Calu3 (cell line): ENCODE measurements around the gene SPON2. TPM values are rescaled to one million over a fixed set of nuclear protein-coding genes. Genes with fewer than 3 reads are reported as not detected.

Experiments
- BruUV-seq: library from RNA; stranded (reverse); fragments of 400-500 nt; replicated peaks from 2 replicates; lab custom pipeline; 2021; lab: Mats Ljungman, UMichigan
- CTCF ChIA-PET: fragments of 300-600 bp; sonication (Branson Sonifier 250); formaldehyde crosslinking; loops from one replicate; lab custom pipeline; 2022; ENCODE audit warnings: antibody characterized with exemption; lab: Charles Lee
- DNase-seq: peaks from one replicate; pipeline ENCODE4 v3.0.0; 2022
- H3K27ac Mint-ChIP-seq: one replicate; pipeline ENCODE4 v1.8.0; 2022; ENCODE audit warnings: mixed read lengths; ENCODE audit not compliant: unreplicated experiment
- H3K27me3 Mint-ChIP-seq: one replicate; pipeline ENCODE4 v1.8.0; 2022; ENCODE audit warnings: mixed read lengths; ENCODE audit not compliant: unreplicated experiment
- H3K36me3 Mint-ChIP-seq: one replicate; pipeline ENCODE4 v1.8.0; 2022; ENCODE audit warnings: mild to moderate bottlenecking, moderate library complexity, mixed read lengths; ENCODE audit not compliant: insufficient read depth, unreplicated experiment
- H3K4me1 Mint-ChIP-seq: one replicate; pipeline ENCODE4 v1.8.0; 2022; ENCODE audit warnings: mild to moderate bottlenecking, low read depth, mixed read lengths; ENCODE audit not compliant: unreplicated experiment
- H3K4me3 Mint-ChIP-seq: one replicate; pipeline ENCODE4 v1.8.0; 2022; ENCODE audit warnings: mild to moderate bottlenecking, low read depth, moderate library complexity, mixed read lengths; ENCODE audit not compliant: unreplicated experiment
- H3K9me3 Mint-ChIP-seq: one replicate; pipeline ENCODE4 v1.8.0; 2022; ENCODE audit warnings: low read depth, mixed read lengths; ENCODE audit not compliant: unreplicated experiment
- intact Hi-C: fragments of 100-400 bp; cut with micrococcal nuclease; formaldehyde crosslinking; loops from one replicate; pipeline ENCODE4 v1.10.0; 2022; ENCODE audit not compliant: unreplicated experiment
- total RNA-seq: library from RNA; stranded (reverse); gene quantifications from 2 replicates; pipeline ENCODE4 v1.2.3, GENCODE V29; 2022
- TF ChIP-seq, protein P1 (sequence below): fragments of 200-600 bp; IDR thresholded peaks from one replicate; pipeline ENCODE4 v1.8.0; 2022; ENCODE audit warnings: antibody characterized with exemption; ENCODE audit not compliant: unreplicated experiment

Gene SPON2
- total RNA-seq, 1 experiment from 2014 or later, result 2.2 TPM

DNA sequence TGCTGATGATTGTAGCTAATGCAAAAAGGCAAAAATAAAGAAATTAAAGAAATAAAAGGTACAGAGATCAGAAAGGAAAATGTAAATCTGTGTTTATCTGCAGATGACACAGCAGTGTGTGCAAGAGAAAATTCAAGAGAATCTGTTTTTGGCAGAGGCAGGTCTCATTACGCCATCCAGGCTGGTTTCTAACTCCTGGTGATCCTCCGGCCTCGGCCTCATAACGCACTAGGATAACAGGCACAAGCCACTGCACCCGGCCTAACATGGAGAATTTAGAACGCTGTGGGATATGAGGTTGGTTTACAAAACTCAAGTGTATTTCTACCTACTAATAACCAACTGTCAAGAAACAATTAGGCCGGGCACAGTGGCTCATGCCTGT, 47.2 kb upstream of the SPON2 start:
- H3K4me3 Mint-ChIP-seq, result no peak overlapping the region
- BruUV-seq, result no TSS peak
- intact Hi-C loops, result no loop called here
- peaks cover 38% of the 10 kb centered on the region for H3K36me3 Mint-ChIP-seq
- TF ChIP-seq, protein P1, sequence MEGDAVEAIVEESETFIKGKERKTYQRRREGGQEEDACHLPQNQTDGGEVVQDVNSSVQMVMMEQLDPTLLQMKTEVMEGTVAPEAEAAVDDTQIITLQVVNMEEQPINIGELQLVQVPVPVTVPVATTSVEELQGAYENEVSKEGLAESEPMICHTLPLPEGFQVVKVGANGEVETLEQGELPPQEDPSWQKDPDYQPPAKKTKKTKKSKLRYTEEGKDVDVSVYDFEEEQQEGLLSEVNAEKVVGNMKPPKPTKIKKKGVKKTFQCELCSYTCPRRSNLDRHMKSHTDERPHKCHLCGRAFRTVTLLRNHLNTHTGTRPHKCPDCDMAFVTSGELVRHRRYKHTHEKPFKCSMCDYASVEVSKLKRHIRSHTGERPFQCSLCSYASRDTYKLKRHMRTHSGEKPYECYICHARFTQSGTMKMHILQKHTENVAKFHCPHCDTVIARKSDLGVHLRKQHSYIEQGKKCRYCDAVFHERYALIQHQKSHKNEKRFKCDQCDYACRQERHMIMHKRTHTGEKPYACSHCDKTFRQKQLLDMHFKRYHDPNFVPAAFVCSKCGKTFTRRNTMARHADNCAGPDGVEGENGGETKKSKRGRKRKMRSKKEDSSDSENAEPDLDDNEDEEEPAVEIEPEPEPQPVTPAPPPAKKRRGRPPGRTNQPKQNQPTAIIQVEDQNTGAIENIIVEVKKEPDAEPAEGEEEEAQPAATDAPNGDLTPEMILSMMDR, result no peak
- no peaks in the 10 kb centered on the region for H3K9me3 Mint-ChIP-seq
- no peak for DNase-seq
- H3K27ac Mint-ChIP-seq, result no peak overlapping the region
- no peaks in the 10 kb centered on the region for H3K27me3 Mint-ChIP-seq
- H3K4me1 Mint-ChIP-seq, result no peaks in the 10 kb centered on the region
- CTCF ChIA-PET, result interaction anchor here (0.6 kb wide), 1 partner anchor 202 kb away, joined by 3 read pairs; no protein-coding TSS in a partner anchor

DNA sequence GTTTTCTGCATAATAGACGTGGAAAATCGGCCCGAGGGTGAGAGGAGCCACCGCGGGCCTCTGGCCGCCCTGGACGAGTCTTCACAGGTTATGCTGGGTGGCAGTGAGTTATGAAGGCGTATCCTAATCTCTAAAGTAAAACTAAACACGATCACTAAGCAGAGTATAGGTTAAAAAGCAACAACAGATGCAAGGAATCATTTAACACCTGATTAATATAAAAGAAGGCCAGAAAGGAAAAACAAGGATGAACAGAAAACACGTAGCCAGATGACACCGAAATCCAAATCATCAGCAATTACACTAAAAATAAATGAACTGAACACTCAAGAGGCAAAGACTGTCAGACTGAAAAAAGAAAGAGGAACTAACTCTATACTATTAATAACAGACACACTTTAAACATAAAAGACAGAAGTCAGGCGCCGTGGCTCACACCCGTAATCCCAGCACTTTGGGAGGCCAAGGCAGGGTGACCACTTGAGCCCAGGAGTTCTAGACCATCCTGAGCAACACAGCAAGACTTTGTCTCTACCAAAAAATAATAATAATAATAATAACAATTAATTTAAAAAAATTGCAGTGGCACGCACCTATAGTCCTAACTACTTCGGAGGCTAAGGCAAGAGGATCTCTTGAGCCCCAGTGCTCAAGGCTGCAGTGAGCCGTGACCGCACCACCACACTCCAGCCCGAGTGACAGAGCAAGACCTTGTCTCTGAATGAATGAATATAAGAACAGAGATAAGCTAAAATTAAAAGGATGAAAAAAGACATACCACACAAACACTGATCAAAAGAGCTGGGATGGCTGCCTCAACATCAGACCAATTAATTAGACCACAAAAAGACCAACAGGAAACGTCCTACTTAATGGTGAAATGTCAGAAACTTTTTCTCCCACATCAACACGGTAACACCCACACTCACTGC, 46.5 kb upstream of the SPON2 start:
- no peak overlapping the region for H3K27ac Mint-ChIP-seq
- no peaks in the 10 kb centered on the region for H3K27me3 Mint-ChIP-seq
- TF ChIP-seq, protein P1, result no peak
- H3K4me1 Mint-ChIP-seq, result no peaks in the 10 kb centered on the region
- CTCF ChIA-PET, result no interaction called here
- no peak overlapping the region for H3K4me3 Mint-ChIP-seq
- intact Hi-C loops, result no loop called here
- DNase-seq, result no peak
- peaks cover 32% of the 10 kb centered on the region for H3K36me3 Mint-ChIP-seq
- BruUV-seq, result no TSS peak
- H3K9me3 Mint-ChIP-seq, result no peaks in the 10 kb centered on the region

DNA sequence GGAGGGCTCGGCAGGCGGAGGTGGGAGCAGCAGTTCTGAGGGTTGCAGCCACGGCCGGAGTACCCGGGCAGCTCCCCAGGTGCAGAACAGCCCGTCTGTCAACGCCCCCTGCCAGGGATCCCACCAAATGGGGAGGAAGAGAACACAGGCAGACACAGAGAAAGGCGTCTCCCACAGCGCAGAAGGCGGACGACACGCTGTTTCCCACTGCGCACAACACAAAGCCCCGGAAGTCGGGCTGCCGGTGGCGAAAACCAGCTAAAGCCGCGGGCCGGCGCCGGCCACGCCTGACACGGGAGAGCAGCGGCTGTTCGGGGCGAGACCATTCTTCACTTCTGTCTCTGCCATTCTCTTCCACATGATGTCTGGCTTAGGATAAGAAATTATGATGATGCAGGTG, 45.0 kb upstream of the SPON2 start:
- TF ChIP-seq, protein P1, result no peak
- Mint-ChIP-seq H3K4me1 (no peaks in the 10 kb centered on the region), H3K27me3 (no peaks in the 10 kb centered on the region), H3K36me3 (peaks cover 28% of the 10 kb centered on the region), H3K27ac (no peak overlapping the region), H3K9me3 (no peaks in the 10 kb centered on the region), H3K4me3 (no peak overlapping the region)
- DNase-seq, result no peak
- intact Hi-C loops, result no loop called here
- no TSS peak for BruUV-seq
- CTCF ChIA-PET, result no interaction called here

DNA sequence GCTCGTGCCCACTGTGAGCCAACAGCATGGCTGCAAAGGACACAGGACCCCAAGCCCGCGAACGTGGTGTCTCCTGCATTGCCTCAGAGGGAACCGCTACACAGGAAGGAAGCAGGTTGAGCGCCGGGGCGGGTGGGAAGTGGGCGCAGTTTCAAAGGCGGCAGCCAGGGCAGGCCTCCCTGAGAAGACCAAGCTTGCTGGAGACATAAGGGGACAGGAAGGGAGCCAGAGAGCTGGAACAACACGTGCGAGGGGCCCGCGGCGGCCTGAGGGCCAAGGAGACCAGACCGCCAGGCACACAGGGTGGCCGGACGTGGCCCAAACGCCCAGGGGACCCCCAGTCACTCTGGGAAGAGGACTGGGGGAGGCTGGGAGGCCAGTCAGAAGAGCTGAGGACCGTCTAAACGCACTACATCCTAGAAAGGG, 44.5 kb upstream of the SPON2 start:
- Mint-ChIP-seq H3K27me3 (no peaks in the 10 kb centered on the region), H3K4me1 (no peaks in the 10 kb centered on the region), H3K36me3 (peaks cover 32% of the 10 kb centered on the region), H3K4me3 (no peak overlapping the region), H3K9me3 (no peaks in the 10 kb centered on the region), H3K27ac (no peak overlapping the region)
- intact Hi-C loops, result no loop called here
- CTCF ChIA-PET, result no interaction called here
- TF ChIP-seq, protein P1, result no peak
- no peak for DNase-seq
- BruUV-seq, result no TSS peak
